ENCODE results near the gene MME.
"Not testable (repeated sequence)": the region's sequence is repeated elsewhere in the genome, so short reads cannot be mapped to it uniquely, and the experiment has no call there.

Gene MME

DNA sequence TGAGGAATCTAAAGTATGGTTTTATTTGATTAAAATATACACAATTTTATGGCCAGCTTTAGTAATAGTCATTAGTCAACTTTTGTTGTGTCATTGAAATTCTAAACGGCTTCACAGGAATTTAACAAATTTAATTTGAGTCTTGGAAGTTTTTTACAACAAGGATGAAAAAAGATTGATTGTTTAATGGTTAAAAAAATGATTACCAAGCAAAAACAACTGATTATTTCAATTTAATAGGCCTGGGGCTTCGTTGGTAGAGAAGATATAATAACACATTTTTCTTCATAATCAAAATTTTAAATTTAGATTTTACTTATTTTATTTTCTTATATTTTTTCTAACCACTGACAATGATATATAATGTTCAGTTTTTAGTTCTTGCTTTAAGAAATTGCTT, 4.4 kb downstream of the MME start:
- no peak for DNase-seq (ENCODE audit: low spot score)

DNA sequence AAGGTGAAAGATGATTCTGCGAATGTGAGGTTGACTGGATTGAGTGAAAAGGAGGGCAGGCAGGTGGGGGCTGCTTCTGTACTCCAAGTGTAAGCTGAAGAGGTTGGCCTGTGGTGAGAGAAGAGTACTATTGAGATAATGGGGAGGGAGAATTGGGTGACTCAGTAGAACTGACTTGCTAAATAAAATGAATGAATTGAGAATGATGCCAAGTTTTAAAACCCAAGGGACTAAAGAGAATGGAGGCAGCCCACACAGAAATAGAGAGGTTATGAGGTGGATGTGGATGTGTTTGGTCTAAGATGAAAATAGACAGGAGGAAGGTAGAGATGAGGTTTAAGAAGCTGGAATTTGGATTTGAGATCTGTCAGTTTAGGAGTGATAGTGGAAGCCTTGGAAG, 5.9 kb downstream of the MME start:
- no peak for DNase-seq (ENCODE audit: low spot score)

DNA sequence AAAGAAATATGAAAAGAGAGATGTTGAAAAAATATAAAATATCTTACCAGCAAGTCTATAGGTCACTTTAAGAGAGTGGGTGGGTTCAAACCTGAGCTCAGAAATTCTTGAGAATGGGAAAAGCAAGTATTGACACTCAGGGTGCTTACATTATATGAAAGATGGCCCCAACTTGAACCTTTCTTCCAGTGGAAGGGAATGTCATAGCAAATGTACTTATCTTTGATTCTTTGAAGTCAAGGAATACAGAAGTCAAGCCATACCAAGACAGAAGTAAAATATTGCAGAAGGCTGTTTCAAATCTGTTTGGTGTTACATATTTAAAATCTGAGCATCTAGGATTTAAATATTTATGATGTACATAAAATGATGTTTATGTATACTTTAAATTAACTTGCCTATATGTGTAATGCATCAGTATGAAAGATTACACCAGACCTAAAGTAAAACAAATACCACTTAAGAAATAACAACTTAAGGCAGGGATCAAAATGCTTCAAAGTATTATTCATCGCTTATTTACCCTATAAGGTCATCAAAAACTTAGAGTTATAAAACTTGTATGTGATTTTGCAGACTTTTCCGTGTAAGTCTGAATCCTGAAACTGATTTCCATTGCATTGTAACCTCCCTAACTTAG, 8.7 kb downstream of the MME start:
- DNase-seq (ENCODE audit: low spot score) = no peak

DNA sequence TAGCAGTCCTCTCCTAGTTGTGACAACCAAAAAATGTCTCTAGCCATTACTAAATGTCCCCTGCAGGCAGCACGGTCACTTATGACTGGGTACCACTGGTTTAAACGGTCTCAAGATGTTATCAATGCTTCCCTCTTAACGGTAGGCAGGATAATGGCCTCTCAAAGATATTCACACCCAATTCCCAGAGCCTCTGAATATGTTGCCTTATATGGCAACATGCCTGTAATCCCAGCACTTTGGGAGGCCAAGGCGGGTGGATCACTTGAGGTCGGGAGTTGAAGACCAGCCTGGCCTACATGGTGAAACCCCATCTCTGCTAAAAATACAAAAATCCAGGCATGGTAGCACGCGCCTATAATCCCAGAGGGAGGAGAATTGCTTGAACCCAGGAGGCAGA, 9.4 kb downstream of the MME start:
- DNase-seq (ENCODE audit: low spot score) = no peak

DNA sequence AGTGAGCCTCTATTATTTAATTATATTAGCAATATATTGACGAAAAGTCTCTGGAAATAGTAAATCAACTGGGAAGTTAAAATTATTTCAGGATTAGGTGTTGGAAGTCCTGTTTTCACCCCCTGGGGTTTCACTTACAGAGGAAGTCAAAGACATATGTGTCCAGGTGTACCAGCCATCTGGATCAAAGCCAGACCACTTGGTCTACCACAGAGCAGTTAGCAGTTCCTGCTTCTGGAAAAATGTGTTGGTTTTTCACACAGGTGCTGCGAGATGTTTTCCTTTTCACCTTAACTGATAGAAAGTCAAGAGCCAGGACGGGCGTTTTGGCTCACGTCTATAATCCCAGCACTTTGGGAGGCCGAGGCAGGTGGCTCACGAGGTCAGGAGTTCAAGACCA, 13.1 kb downstream of the MME start:
- DNase-seq (ENCODE audit: low spot score) = no peak

DNA sequence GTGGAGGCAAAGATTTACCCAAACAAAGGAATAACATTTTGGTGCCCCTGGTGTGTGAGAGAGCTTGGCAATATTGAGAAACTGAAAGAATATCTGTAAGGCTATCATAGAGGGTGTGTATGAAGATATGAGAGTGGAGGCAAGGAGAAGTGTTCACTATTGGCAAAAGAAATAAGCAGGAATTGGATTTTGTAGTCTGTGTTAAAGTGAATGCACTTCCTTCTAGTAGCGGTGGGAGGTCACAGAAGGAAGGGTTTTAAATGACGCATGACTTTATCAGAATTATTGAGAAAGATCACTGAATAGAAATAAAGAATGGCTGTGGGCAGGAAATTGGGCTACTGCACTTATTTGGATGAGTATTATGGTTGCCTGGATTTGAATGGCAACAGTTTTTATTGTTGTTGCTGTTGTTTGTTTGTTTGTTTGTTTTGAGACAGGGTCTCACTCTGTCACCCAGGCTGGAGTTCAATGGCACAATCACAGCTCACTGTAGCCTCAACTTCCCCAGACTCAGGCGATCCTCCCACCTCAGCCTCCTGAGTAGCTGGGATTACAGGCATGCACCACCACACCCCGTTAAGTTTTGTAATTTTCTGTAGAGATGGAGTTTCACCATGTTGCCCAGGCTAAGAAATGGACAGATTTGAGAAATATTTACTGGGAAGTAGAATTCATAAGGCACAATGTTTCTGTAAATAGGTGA, 16.3 kb downstream of the MME start:
- no peak for DNase-seq (ENCODE audit: low spot score)

DNA sequence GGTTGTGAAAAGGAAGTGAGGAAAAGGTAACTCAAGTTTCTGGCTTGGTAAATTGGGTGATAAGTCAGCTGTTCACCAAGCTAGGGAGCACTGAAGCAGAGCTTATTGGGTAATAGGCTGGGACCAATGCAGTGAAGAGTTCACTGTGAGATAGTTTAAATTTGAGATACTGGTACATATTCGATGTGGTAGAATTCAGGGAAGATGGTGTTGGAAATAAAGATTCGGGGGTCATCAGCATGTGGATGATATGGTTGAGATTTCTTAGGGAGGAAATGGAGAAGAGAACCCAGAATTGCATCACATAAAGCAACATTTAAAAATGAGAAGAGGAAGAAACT, 16.9 kb downstream of the MME start:
- DNase-seq (ENCODE audit: low spot score) = no peak

DNA sequence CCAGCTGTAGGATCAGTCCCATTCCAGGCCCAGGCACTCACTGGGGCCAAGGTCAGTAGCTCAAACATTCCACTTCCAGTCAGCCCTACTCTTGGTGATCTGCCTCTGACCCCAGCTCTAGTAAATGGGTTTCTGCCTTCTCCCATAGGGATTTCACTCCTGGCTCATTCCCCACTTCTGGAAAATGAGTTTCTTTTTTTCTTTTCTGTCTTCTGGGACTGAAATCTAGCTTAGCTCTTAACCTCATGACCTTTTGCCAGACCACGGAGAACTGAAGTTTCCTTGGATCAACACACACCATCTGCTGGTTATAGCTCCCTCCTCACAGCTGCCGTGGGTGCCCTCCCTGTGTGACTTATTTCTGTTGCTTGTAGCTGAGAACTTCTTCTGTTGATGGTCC, 21.3 kb downstream of the MME start:
- no peak for DNase-seq (ENCODE audit: low spot score)

DNA sequence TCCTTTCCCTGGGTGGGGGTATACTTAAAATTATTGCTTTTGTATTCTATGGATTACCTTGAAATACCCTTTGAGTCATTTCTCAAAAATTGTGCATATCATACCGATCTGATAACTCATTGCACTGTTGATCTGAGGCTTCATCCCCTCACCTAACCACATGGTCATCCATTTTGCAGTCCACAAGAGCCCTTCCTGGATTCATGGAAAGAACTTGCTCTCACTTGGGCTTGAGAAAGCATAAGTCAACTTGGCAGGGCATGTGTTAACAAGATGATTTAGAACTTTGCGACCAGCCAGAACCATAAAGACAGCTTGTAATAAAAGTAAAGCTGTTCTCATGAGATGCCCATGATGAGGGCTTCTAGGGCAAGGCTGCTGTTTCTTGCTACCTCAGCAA, 22.2 kb downstream of the MME start:
- no peak for DNase-seq (ENCODE audit: low spot score)

DNA sequence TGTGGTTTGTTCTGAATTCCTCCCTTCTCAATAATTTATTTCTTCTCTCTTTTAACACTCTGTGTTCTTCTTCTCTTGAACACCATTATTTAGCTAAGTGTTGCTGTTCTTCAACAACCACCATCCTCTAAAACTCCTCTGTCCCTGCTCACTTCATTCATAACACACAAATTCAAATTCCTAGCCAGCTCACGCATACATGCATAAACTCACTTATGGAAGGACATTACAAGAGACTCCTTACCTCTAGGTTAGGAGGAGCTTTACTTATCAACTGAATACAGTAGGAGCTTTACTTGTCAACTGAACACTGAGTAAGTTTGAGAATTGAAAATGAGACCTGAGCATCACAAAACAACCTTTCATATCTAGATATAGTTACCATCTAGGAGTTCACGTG, 23.6 kb downstream of the MME start:
- DNase-seq (ENCODE audit: low spot score) = no peak

DNA sequence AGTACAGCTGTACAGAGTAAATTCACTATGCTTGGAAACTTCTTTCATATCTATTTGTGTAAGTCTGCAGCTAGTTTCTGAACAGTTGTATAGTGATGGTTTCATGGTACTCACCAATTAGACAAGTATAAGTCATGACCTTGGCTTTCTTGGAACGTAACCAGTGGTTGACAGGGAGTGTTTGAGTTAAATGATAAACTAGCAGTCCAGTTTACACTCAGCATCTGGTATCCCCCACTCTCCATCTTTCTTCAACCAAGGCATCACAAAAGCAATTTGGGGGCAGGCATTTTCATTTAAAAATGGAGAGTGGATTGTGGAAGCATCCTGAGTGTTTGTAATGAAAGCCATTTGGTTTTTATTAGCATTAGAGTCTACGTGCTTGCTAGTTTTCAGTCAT, 26.0 kb downstream of the MME start:
- DNase-seq (ENCODE audit: low spot score) = no peak

DNA sequence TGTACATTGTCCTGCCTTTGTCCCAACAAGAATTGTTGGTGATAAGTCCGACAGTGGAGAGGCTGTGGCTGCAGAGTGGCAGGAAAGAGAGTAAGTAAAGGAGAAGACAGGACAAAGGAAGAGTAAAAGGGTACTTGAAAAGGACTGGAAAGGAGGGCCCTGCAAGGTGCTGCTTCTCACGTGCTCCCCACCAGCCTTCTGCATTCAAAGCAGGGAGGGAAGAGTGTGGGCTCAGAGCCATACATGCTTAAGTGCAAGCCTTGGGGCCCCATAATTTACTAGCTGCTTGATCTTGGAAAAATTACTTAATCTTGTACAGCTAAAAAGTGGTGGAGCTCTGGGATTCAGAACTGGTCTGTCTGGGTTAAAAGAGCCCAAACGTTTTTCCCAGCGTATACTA, 29.9 kb downstream of the MME start:
- peak; percentile 38 for DNase-seq (ENCODE audit: low spot score)

DNA sequence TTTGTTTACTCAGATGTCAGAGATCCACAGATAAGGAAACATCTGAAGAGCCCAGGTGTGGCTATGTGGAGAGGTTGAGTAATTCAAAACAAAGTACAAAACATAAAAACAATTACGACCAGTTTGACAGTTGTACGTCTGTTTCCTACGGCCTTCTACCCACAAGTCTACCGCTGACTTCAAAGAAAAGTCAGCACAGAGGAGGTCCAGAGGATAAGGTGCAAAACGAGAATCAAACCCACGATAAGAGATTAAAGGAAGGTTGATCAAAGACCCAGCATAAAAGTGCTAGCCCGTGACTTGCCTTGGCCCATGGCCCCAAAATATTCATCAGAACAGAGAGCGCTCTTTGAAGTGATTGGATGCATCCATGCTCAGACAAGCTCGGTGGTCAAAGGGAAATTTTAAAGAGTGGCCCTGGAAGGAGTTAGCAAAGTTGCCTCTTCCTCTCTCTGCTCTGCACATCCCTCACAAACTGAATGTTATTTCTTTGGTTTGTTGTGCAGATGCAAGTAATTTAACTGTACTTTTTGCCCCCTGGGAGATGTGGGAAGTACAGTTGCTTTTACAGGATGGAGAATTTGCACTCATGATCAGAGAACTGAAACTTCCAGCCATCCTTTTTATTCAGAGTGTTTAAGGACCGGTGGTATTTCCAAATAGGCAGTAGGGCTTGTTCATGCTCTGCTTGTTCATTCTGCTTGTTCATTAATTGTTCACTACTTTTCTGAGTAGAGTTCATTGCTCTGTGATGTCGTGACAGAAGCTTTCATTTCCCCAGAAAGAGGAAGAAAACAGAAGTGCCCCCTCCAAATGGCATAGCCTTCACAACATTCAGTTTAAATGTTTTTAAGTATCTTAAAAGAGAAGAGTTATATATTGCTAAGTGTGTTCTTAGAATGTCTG, 31.1 kb downstream of the MME start:
- DNase-seq (ENCODE audit: low spot score) = peak; percentile 58

DNA sequence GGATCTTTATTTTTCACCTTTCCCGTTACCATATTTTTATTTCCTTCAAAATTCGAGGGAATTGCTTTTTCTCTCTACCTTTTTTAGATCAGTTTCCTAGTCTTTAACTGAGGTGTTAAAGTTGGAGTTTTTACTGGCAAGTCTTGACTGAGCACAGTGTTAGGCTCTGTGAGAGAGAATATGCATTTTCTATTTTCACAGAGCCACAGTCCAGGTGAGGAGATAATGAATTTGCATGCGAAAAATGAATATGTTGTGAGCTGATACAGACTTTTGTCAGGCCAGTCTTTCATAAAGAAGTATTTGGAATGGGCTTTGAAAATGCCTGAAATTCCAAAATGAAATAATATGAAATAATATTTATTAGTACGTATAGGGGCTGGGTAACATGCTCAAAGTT, 31.9 kb downstream of the MME start:
- DNase-seq (ENCODE audit: low spot score) = no peak

DNA sequence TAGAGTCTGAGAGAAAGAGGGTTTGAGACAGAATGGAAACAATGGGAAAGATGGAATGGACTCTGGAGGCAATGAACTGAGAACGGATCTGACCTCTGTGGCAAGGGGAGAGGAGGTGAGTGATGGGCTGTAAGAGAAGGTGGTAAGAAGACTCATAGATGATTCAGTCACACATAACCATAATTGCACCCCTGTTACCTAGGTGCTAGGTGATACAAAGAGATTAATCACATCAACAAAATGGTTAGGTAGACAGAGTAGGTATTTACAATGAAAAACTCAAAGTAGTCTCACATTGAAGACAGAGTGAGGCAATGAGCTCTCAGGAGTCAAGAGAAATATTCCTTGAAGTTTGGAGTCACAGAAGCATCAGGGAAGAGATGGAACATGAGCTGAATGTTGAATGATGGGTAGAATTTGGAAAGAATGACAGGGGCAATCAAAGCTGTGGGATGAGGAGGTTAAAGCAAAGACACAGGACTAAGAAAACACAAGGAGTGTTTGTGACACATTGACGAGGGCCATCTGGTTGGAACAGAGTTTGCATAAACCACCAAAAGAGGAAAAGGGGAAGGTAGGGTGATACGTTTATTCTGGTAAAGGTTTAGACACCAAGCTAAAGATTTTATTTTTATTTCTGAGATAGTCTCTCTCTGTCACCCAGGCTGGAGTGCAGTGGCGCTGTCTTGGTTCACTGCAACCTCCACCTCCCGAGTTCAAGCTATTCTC, 32.7 kb downstream of the MME start:
- DNase-seq (ENCODE audit: low spot score) = peak; percentile 25

DNA sequence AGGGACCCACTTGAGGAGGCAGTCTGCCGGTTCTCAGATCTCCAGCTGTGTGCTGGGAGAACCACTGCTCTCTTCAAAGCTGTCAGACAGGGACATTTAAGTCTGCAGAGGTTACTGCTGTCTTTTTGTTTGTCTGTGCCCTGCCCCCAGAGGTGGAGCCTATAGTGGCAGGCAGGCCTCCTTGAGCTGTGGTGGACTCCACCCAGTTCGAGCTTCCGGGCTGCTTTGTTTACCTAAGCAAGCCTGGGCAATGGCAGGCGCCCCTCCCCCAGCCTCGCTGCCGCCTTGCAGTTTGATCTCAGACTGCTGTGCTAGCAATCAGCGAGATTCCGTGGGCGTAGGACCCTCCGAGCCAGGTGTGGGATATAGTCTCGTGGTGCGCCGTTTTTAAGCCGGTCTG, 44.6 kb downstream of the MME start:
- DNase-seq (ENCODE audit: low spot score) = not testable (repeated sequence)

DNA sequence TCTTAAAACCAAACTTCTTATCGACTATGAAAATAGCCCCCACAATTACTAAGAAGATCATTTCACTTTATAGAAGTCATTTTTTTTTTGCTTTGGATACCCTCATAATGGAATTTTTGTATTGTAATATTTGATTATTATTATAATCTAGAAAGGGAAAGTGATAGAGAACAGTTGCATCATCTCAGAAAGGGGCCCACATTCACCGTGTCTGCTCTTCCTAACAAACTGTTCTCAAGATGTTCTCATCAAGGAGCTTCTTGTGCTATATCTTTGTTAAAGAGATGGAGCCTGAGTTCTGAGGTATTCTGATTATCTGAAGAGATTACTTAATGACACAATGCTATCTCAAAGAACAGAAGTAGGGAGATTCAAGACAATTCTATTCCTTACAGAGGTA, 49.3 kb downstream of the MME start:
- no peak for DNase-seq (ENCODE audit: low spot score)

DNA sequence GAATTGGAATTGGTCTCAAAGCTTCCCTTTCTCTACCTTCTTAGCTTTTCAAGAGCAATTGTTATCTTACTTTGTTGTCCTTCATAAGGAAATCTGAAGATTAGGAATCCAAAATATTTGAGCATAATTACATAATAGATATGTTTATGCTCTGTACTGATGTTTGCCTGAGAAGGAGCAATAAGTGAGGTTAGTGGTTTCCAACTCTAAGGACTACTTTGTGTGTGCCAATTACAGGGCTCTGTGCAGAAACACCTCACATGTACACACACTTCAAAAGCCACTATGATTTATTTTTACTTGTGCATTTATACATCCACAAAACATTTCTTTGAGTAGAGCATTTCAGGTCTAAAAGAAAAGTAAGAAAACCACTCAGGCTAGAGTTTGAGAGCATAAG, 49.9 kb downstream of the MME start:
- DNase-seq (ENCODE audit: low spot score) = no peak

DNA sequence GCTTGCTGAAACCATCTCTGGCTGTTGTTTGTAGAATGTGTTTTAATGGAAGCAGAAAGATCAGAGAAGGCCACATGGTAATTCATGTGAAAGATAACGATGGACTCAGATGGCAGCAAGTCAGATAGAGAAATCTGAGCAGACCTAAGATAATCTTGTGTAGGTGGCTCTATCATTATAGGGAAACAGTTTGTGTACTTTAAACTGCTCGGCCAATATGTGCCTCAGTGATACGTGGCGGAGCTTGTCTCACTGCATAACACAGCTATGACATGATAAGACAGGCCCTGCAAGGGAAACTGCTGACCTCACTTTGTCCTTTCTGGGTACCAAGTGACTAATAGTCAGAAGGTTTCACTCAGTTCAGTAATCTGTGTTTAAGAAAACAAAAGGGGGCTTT, 51.0 kb downstream of the MME start:
- DNase-seq (ENCODE audit: low spot score) = no peak

DNA sequence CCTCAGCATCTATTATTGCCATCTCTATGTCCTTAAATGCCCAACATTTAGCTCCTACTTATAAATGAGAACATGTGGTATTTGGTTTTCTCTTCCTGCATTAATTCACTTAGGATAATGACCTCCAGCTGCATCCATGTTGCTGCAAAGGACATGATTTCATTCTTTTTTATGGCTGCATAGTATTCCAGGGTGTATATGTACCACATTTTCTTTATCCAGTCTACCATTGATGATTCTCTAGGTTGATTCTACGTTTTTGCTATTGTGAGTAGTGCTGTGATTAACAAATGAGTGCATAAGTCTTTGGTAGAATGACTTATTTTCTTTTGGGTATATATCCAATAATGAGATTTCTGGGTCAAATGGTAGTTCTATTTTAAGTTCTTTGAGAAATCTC, 54.2 kb downstream of the MME start:
- not testable (repeated sequence) for DNase-seq (ENCODE audit: low spot score)

DNA sequence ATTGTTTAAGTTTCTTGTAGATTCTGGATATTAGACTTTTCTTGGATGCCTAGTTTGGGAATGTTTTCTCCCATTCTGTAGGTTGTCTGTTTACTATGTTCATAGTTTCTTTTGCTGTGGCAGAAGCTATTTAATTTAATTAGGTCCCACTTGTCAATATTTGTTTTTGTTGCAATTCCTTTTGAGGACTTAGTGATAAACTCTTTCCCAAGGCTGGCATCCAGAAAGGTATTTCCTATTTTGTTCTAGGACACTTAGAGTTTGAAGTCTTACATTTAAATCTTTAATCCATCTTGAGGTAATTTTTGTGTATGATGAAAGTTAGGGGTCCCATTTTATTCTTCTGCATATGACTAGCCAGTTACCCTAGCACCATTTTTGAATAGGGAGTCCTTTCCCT, 54.9 kb downstream of the MME start:
- DNase-seq (ENCODE audit: low spot score) = no peak

DNA sequence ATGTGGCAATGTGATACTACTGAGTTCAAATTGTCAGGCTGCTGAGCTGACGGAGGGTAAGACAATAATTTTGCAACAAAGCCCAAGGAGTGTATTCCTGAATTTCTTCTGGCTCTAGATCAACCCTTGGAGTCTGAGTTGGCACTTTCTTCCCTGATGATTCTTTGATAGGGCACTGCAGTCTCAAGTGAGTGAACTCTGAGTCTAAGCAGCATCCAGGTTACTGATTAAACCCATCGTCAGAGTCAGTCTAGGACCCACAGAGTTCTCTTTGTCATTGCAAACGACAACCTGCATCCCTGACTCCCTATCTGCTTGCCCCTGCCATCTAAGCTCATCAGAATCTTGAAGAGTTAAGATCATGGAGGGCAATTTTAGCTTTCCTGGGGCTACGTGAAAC, 58.6 kb downstream of the MME start:
- DNase-seq (ENCODE audit: low spot score) = no peak

DNA sequence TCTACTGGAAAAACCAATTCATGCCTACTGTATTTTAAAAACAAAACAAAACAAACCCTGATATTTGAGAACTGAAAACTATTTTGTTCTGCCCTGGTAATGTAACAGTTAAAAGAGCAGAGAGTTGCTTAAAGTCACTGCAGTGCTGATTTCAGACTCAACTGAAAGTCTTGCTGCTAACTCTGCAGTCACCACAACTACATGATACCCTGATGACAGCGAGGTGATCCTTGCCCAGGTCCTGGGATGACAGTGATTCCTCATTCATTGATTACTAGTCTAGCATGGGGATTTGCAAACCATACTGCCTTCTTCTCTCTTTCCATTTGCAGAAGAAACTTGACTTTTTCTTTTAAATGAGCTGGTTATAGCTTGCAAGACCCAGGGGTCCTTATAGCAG, 67.5 kb downstream of the MME start:
- DNase-seq (ENCODE audit: low spot score) = no peak
